Left lung (tissue), 10 donors: ENCODE results near the gene TACR2. TPM values are rescaled to one million over a fixed set of nuclear protein-coding genes. Genes with fewer than 3 reads are reported as not detected.

ENCODE experiments used
- ATAC-seq: fragments of 200-7000 bp; cut with Tn5 transposase; one replicate; pipeline ENCODE4 v1.9.1; 2020; ENCODE audit warnings: moderate library complexity
- DNase-seq, 4 donors: peaks; one replicate each; pipeline ENCODE4 v3.0.0-alpha.2; 2013 to 2020
- H3K27ac ChIP-seq, 2 donors: fragments of 200-600 bp; sonication (generic) in 1 of 2; one replicate each; pipeline versions ENCODE4 v1.5.0 to v1.8.0; 2020 to 2021
- H3K27me3 ChIP-seq, 2 donors: fragments of 200-600 bp; sonication (generic) in 1 of 2; one replicate each; pipeline versions ENCODE4 v1.5.0 to v1.8.0; 2020 to 2021
- H3K36me3 ChIP-seq, 2 donors: fragments of 200-600 bp; sonication (generic) in 1 of 2; one replicate each; pipeline versions ENCODE4 v1.5.0 to v1.8.0; 2020 to 2021
- H3K4me1 ChIP-seq, 2 donors: fragments of 200-600 bp; one replicate each; pipeline ENCODE4 v1.8.0; 2021
- H3K4me3 ChIP-seq, 2 donors: fragments of 200-600 bp; sonication (generic) in 1 of 2; one replicate each; pipeline versions ENCODE4 v1.5.0 to v1.8.0; 2020 to 2021; ENCODE audit warnings: mild to moderate bottlenecking in 1 of 2
- H3K9me3 ChIP-seq, 2 donors: fragments of 200-600 bp; sonication (generic) in 1 of 2; one replicate each; pipeline versions ENCODE4 v1.5.0 to v1.8.0; 2020 to 2021
- CTCF ChIP-seq, 2 donors: fragments of 200-600 bp; sonication (generic) in 1 of 2; IDR thresholded peaks; one replicate each; pipeline versions ENCODE4 v1.5.0 to v1.8.0; 2021; ENCODE audit warnings: antibody characterized with exemption in 2 of 2
- intact Hi-C, 2 donors: fragments of 100-400 bp; cut with DNase I; formaldehyde crosslinking; loops; one replicate each; pipeline versions ENCODE4 v1.11.2 to v1.14.2; 2022
- polyA plus RNA-seq, 6 donors: library from polyadenylated mRNA; unstranded; fragments of 120-200 nt; gene quantifications; one replicate each; pipeline ENCODE4 v1.2.1, GENCODE V29; 2013; ENCODE audit not compliant: insufficient read length in 6 of 6
- total RNA-seq, 2 donors: library from RNA; stranded (reverse); fragmentation: NEBNext Ultra II Directional; extraction: Animal tissue kit (Norgen Biotek cat#: 25700); gene quantifications; one replicate each; pipeline ENCODE4 v1.2.1, GENCODE V29; 2021
- donor health status: DM: no; HTN: yes; CAD: no.
- donor health status: DM: no; HTN: no; CAD: no.

Gene TACR2
- total and polyA plus RNA-seq, 8 donors, result 0.31 to 0.70 (median 0.45) TPM

GRCh38 chr10:69363666-69364065, 53.1 kb downstream of the TACR2 start:
- DNase-seq (no peak), ATAC-seq (no peak)
- no peaks in the 10 kb centered on the region for H3K9me3 ChIP-seq
- H3K4me3 ChIP-seq, result no peak overlapping the region
- no peak overlapping the region for H3K27ac ChIP-seq
- H3K27me3 ChIP-seq, result no peaks in the 10 kb centered on the region
- no peak for TF ChIP-seq CTCF (IDR thresholded peaks at IDR 0.05)
- intact Hi-C loops, result no loop called here
- peaks cover 0 to 78% of the 10 kb centered on the region in 2 donors for H3K36me3 ChIP-seq
- peaks cover 24 to 47% of the 10 kb centered on the region in 2 donors for H3K4me1 ChIP-seq

GRCh38 chr10:69362471-69362954, 54.2 kb downstream of the TACR2 start:
- intact Hi-C loops, result no loop called here
- DNase-seq, result peak in 1 of 4 donors; percentile 63
- H3K4me1 ChIP-seq, result peaks cover 24 to 59% of the 10 kb centered on the region in 2 donors
- no peaks in the 10 kb centered on the region for H3K27me3 ChIP-seq
- ATAC-seq, result peak; percentile 63
- no peak for TF ChIP-seq CTCF (IDR thresholded peaks at IDR 0.05)
- H3K36me3 ChIP-seq, result peaks cover 0 to 66% of the 10 kb centered on the region in 2 donors
- H3K9me3 ChIP-seq, result no peaks in the 10 kb centered on the region
- peak overlapping the region; percentile 22 to 49 for H3K27ac ChIP-seq
- no peak overlapping the region for H3K4me3 ChIP-seq

DNA sequence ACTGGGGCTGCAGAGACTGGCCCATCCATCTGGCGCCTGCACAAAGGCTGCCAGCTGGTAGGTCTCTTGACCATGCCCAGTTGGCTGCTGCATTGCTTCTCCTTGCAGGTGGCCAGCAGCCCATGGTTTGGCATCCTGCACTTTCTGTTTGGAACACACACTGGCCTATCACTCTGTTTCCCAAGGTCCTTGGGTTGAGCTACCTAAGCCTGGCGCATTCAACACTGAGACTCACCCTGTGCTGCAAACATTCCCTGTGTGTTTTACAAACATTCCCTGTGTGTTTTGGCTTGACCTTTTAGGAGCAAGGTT, 55.5 kb downstream of the TACR2 start:
- Histone ChIP-seq H3K27ac (peak overlapping the region; percentile 45 to 69), H3K4me3 (no peak overlapping the region), H3K36me3 (peaks cover 0 to 54% of the 10 kb centered on the region in 2 donors), H3K9me3 (no peaks in the 10 kb centered on the region), H3K4me1 (peaks cover 24 to 71% of the 10 kb centered on the region in 2 donors), H3K27me3 (no peaks in the 10 kb centered on the region)
- ATAC-seq, result peak; percentile 12
- no peak for DNase-seq
- intact Hi-C loops, result no loop called here
- TF ChIP-seq CTCF (IDR thresholded peaks at IDR 0.05), result no peak

DNA sequence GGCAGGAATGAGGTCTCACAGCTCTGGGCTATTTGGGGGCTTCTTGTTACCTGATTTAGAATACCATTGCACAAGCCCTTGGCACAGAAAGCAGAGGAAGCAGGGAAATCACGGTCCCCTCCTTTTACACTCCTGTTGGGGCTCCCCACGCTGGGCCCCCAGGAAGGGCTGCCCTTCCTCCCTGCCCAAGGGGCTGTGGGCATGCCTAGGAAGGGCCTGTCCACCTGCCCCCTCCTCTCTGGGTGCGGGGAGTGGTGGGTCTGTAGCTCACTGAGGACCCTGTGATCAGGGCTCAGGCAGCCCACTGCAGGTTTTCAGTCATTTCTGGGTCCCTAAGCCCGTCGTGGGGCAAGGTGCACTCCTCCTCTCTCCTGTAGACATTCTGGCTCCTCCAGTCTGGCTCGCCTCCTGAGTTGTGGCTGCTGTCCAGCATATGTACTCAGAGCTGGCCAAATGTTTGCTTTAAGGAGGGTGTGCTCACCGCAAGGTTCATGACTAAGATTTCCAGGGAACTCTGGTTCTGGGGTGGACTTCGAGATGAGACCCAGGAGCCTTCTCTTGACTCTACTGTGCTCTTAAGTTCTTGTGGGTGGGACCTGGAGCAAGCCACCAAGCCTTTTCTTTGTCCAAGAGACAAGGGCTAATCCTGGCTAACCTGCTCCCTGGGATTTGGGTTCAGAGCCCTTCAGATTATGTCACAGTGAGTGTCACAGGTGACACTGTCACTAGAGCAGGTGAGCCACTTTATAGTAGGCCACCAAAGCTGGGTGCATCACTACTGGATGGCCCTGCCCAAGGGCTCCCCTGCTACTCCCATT, 56.0 kb downstream of the TACR2 start:
- peaks cover 0 to 48% of the 10 kb centered on the region in 2 donors for H3K36me3 ChIP-seq
- DNase-seq (peak in 3 of 4 donors; percentile 70 to 80 (median 77)), ATAC-seq (peak; percentile 85)
- no peak overlapping the region for H3K4me3 ChIP-seq
- peak overlapping the region; percentile 69 to 74 for H3K27ac ChIP-seq
- intact Hi-C loops, result no loop called here
- H3K9me3 ChIP-seq, result no peaks in the 10 kb centered on the region
- no peak for TF ChIP-seq CTCF (IDR thresholded peaks at IDR 0.05)
- peaks cover 24 to 76% of the 10 kb centered on the region in 2 donors for H3K4me1 ChIP-seq
- no peaks in the 10 kb centered on the region for H3K27me3 ChIP-seq

- Histone ChIP-seq H3K27ac (peak overlapping the region in 1 of 2 donors; percentile 69), H3K9me3 (no peaks in the 10 kb centered on the region), H3K4me1 (peaks cover 24 to 84% of the 10 kb centered on the region in 2 donors), H3K27me3 (no peaks in the 10 kb centered on the region), H3K36me3 (peaks cover 0 to 37% of the 10 kb centered on the region in 2 donors), H3K4me3 (no peak overlapping the region)
- intact Hi-C loops, result no loop called here
- no peak for TF ChIP-seq CTCF (IDR thresholded peaks at IDR 0.05)
- no peak for ATAC-seq
- no peak for DNase-seq
Measured at GRCh38 chr10:69359594-69359993, 57.1 kb downstream of the TACR2 start.
